GM12878 (cell line): ENCODE results near the gene NFYA. TPM values are rescaled to one million over a fixed set of nuclear protein-coding genes. Genes with fewer than 3 reads are reported as not detected.

Experiments used
- ATF7 ChIP-seq: fragments of 450-650 bp; IDR thresholded peaks from 2 replicates; pipeline ENCODE4 v1.6.1; 2016; ENCODE audit warnings: low read depth, mild to moderate bottlenecking
- BACH1 ChIP-seq: fragments of 450-650 bp; IDR thresholded peaks from 2 replicates; pipeline ENCODE4 v1.6.1; 2017; ENCODE audit warnings: mild to moderate bottlenecking, borderline replicate concordance
- HDAC2 ChIP-seq: fragments of 200-600 bp; sonication (generic); IDR thresholded peaks from 2 replicates; pipeline ENCODE4 v1.6.1; 2017
- HDAC6 ChIP-seq: fragments of 200-600 bp; sonication (generic); IDR thresholded peaks from one replicate; pipeline ENCODE4 v1.8.0; 2017; ENCODE audit warnings: antibody characterized with exemption; ENCODE audit not compliant: unreplicated experiment
- KLF5 ChIP-seq: fragments of 450-650 bp; IDR thresholded peaks from 2 replicates; pipeline ENCODE4 v1.6.1; 2014; ENCODE audit warnings: mild to moderate bottlenecking; ENCODE audit not compliant: partially characterized antibody
- SMARCA5 ChIP-seq: fragments of 450-650 bp; IDR thresholded peaks from 2 replicates; pipeline ENCODE4 v1.6.1; 2017; ENCODE audit warnings: mild to moderate bottlenecking
- polyA plus RNA-seq, 11 experiments: library from polyadenylated mRNA; depleted of rRNA in 4 of 11; unstranded in 6 of 11; stranded (reverse) in 5 of 11; fragments of >200 nt; fragmentation: Nextera tagmentation in 4 of 11; fragmentation: Illumina TruSeq in 1 of 11; extraction: Ambion mirVana in 4 of 11; extraction: Trizol in 1 of 11; gene quantifications; 1 replicate in 1 of 11; 2 replicates in 10 of 11; pipeline versions ENCODE4 v1.2.1 to v1.2.3, GENCODE V29; 2011 to 2016; ENCODE audit warnings: inconsistent platforms in 2 of 11, missing spikeins in 2 of 11, low read depth in 1 of 11
- total RNA-seq, 4 experiments: library from RNA; depleted of rRNA in 3 of 4; stranded (reverse); fragments of >200 nt in 3 of 4; fragmentation: Illumina TruSeq in 1 of 4; extraction: Trizol in 1 of 4; gene quantifications; 2 replicates each; pipeline versions ENCODE4 v1.2.1 to v1.2.3, GENCODE V29; 2013 to 2021
- TF ChIP-seq, protein P1 (sequence below): IDR thresholded peaks from 2 replicates; pipeline ENCODE4 v1.6.1; 2011; ENCODE audit warnings: borderline replicate concordance, low read depth, mild to moderate bottlenecking, moderate library complexity, low read length; ENCODE audit not compliant: insufficient read depth, poor library complexity, severe bottlenecking
- TF ChIP-seq, protein P2 (sequence below): fragments of 450-650 bp; IDR thresholded peaks from 2 replicates; pipeline ENCODE4 v1.6.1; 2018; ENCODE audit warnings: mild to moderate bottlenecking, low read depth, moderate library complexity; ENCODE audit not compliant: partially characterized antibody
- TF ChIP-seq, protein P3 (sequence below): fragments of 450-650 bp; IDR thresholded peaks from 2 replicates; pipeline ENCODE4 v1.6.1; 2017; ENCODE audit warnings: mild to moderate bottlenecking, moderate library complexity
- TF ChIP-seq, protein P4 (sequence below): fragments of 450-650 bp; IDR thresholded peaks from 2 replicates; pipeline ENCODE4 v1.6.1; 2016; ENCODE audit warnings: mild to moderate bottlenecking
- TF ChIP-seq, protein P5 (sequence below): IDR thresholded peaks from 2 replicates; pipeline ENCODE4 v1.6.1; 2012; ENCODE audit warnings: low read depth, low read length, improper control_type of control experiment
- TF ChIP-seq, protein P6 (sequence below): IDR thresholded peaks from 2 replicates; pipeline ENCODE4 v1.6.1; 2011; ENCODE audit warnings: mild to moderate bottlenecking, low read depth, low read length, moderate library complexity; ENCODE audit not compliant: insufficient replicate concordance

The NFYA gene
- total and polyA plus RNA-seq, 10 of the 15 experiments (the other 5 are each of a cell fraction or from before 2014, with no cell fraction given), result 6.4 to 36.5 (median 19.1) TPM

DNA sequence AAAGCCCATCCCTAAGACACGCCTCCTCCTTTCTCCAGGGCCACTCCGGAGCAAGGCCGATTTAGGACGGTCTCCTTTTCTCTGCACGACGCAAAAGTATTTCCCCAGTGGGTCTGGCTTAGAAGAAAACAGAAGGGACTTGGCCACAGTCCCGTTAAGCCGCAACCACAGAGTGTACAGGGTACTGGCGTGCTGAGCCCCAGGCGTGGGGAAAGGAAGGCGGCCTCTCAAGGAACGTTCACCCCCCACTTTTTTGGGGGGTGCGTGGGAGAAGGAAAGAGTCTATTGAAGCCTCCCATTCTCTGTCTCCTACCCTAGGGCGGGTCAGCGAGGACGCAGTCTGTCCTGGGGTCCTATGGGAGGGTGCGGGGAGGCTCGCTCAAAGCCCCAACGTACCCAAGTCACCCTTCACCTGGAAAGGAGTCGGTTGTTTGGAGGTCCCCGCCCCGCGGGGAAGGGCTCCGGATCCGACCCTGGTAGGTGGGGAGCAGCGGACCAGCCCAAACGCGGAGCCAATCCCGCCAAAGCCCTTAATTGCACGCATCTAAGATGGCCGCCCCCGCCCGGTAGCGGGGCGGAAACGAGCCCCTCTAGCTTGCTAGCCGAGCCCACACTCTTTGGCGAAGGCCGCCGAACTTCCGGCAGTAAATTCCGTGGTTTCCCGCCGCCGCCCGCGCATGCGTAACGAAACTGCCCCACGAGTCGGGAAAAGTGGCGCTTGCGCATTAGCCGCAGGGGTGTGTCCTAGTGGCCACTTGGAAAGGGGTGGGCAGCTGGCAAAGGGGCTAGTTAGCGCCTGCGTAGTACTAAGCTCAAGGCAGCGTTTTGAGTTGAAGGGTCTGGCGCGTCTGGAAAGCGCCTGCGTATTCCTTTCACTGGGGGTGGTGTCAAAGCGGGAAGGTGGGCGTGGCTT lies 595 bp upstream of the NFYA start, which contains the start of gene OARD1 (continued):
- TF ChIP-seq, protein P1, sequence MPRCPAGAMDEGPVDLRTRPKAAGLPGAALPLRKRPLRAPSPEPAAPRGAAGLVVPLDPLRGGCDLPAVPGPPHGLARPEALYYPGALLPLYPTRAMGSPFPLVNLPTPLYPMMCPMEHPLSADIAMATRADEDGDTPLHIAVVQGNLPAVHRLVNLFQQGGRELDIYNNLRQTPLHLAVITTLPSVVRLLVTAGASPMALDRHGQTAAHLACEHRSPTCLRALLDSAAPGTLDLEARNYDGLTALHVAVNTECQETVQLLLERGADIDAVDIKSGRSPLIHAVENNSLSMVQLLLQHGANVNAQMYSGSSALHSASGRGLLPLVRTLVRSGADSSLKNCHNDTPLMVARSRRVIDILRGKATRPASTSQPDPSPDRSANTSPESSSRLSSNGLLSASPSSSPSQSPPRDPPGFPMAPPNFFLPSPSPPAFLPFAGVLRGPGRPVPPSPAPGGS, result no peak
- TF ChIP-seq, protein P2, sequence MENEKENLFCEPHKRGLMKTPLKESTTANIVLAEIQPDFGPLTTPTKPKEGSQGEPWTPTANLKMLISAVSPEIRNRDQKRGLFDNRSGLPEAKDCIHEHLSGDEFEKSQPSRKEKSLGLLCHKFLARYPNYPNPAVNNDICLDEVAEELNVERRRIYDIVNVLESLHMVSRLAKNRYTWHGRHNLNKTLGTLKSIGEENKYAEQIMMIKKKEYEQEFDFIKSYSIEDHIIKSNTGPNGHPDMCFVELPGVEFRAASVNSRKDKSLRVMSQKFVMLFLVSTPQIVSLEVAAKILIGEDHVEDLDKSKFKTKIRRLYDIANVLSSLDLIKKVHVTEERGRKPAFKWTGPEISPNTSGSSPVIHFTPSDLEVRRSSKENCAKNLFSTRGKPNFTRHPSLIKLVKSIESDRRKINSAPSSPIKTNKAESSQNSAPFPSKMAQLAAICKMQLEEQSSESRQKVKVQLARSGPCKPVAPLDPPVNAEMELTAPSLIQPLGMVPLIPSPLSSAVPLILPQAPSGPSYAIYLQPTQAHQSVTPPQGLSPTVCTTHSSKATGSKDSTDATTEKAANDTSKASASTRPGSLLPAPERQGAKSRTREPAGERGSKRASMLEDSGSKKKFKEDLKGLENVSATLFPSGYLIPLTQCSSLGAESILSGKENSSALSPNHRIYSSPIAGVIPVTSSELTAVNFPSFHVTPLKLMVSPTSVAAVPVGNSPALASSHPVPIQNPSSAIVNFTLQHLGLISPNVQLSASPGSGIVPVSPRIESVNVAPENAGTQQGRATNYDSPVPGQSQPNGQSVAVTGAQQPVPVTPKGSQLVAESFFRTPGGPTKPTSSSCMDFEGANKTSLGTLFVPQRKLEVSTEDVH, result peak; percentile 90
- TF ChIP-seq HDAC6, result no peak
- no peak for TF ChIP-seq HDAC2
- TF ChIP-seq ATF7, result peak; percentile 29
- TF ChIP-seq, protein P3, sequence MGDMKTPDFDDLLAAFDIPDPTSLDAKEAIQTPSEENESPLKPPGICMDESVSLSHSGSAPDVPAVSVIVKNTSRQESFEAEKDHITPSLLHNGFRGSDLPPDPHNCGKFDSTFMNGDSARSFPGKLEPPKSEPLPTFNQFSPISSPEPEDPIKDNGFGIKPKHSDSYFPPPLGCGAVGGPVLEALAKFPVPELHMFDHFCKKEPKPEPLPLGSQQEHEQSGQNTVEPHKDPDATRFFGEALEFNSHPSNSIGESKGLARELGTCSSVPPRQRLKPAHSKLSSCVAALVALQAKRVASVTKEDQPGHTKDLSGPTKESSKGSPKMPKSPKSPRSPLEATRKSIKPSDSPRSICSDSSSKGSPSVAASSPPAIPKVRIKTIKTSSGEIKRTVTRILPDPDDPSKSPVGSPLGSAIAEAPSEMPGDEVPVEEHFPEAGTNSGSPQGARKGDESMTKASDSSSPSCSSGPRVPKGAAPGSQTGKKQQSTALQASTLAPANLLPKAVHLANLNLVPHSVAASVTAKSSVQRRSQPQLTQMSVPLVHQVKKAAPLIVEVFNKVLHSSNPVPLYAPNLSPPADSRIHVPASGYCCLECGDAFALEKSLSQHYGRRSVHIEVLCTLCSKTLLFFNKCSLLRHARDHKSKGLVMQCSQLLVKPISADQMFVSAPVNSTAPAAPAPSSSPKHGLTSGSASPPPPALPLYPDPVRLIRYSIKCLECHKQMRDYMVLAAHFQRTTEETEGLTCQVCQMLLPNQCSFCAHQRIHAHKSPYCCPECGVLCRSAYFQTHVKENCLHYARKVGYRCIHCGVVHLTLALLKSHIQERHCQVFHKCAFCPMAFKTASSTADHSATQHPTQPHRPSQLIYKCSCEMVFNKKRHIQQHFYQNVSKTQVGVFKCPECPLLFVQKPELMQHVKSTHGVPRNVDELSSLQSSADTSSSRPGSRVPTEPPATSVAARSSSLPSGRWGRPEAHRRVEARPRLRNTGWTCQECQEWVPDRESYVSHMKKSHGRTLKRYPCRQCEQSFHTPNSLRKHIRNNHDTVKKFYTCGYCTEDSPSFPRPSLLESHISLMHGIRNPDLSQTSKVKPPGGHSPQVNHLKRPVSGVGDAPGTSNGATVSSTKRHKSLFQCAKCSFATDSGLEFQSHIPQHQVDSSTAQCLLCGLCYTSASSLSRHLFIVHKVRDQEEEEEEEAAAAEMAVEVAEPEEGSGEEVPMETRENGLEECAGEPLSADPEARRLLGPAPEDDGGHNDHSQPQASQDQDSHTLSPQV, result no peak
- TF ChIP-seq, protein P4, sequence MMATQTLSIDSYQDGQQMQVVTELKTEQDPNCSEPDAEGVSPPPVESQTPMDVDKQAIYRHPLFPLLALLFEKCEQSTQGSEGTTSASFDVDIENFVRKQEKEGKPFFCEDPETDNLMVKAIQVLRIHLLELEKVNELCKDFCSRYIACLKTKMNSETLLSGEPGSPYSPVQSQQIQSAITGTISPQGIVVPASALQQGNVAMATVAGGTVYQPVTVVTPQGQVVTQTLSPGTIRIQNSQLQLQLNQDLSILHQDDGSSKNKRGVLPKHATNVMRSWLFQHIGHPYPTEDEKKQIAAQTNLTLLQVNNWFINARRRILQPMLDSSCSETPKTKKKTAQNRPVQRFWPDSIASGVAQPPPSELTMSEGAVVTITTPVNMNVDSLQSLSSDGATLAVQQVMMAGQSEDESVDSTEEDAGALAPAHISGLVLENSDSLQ, result peak; percentile 8; the same call in 1 of the 2 replicates
- TF ChIP-seq SMARCA5, result 0 out of 2 replicates have a peak, but pooled peaks have one; percentile 81
- peak; percentile 82 for TF ChIP-seq KLF5
- TF ChIP-seq, protein P5, sequence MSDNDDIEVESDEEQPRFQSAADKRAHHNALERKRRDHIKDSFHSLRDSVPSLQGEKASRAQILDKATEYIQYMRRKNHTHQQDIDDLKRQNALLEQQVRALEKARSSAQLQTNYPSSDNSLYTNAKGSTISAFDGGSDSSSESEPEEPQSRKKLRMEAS, result no peak; the same call in 1 of the 2 replicates
- TF ChIP-seq BACH1, result 0 out of 2 replicates have a peak, but pooled peaks have one; percentile 47
- TF ChIP-seq, protein P6, sequence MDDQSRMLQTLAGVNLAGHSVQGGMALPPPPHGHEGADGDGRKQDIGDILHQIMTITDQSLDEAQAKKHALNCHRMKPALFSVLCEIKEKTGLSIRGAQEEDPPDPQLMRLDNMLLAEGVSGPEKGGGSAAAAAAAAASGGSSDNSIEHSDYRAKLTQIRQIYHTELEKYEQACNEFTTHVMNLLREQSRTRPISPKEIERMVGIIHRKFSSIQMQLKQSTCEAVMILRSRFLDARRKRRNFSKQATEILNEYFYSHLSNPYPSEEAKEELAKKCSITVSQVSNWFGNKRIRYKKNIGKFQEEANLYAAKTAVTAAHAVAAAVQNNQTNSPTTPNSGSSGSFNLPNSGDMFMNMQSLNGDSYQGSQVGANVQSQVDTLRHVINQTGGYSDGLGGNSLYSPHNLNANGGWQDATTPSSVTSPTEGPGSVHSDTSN, result no peak
